Measurements from ENCODE around the gene MLEC. TPM values are rescaled to one million over a fixed set of nuclear protein-coding genes. Genes with fewer than 3 reads are reported as not detected.

Gene MLEC
- total RNA-seq (100 to 1,000 TPM in 1 of 2 donors, 10 to 100 TPM in 1; 93.2 to 104 TPM), polyA plus RNA-seq (ENCODE audit: insufficient read depth, low read depth, low replicate concordance) (130 TPM)
- long read RNA-seq, donor 1, full-length matches to known transcripts, result 74 of 94 reads
- long read RNA-seq, donor 1, partial matches to known transcripts, result 20 of 94 reads
- long read RNA-seq, donor 1, other reads (novel, unspliced or antisense), result 0 of 94 reads
- long read RNA-seq, donor 2, full-length matches to known transcripts, result 39 of 69 reads
- long read RNA-seq, donor 2, partial matches to known transcripts, result 30 of 69 reads
- long read RNA-seq, donor 2, other reads (novel, unspliced or antisense), result 0 of 69 reads

- H3K27me3 ChIP-seq, result no peaks in the 10 kb centered on the region
- H3K4me1 ChIP-seq, result peaks cover 23% of the 10 kb centered on the region
- peak; percentile 99 for DNase-seq
- WGBS, 2 donors, result 0 to 1% methylated on average over 2 to 81 of the region's 84 CpGs
- intact Hi-C loops (cut with DNase I; ENCODE audit: low total_unique reads), result no loop called here
- peak within 1 kb of the TSS; percentile 66 to 90 for H3K27ac ChIP-seq
- TF ChIP-seq POLR2A (IDR thresholded peaks at IDR 0.05) (peak; percentile 67), CTCF (IDR thresholded peaks at IDR 0.05) (peak in 2 of 3 experiments; percentile 27 to 33)
- H3K9me3 ChIP-seq, result no peaks in the 10 kb centered on the region
- H3K36me3 ChIP-seq (ENCODE audit: low read depth, missing control alignments), result no peaks in the 10 kb centered on the region
- peak within 1 kb of the TSS; percentile 67 to 96 for H3K4me3 ChIP-seq
Measured at GRCh38 chr12:120686690-120687577, at the start of gene MLEC. Gene MLEC, plus strand, starts transcription at chr12:120687149. Its CDS starts 148 bp downstream, at chr12:120687297.

- Histone ChIP-seq H3K4me3 (peak within 1 kb of the TSS; percentile 44 to 54), H3K4me1 (peaks cover 6% of the 10 kb centered on the region), H3K27ac (no peak within 1 kb of the TSS), H3K9me3 (no peaks in the 10 kb centered on the region), H3K27me3 (no peaks in the 10 kb centered on the region), H3K36me3 (ENCODE audit: low read depth, missing control alignments) (no peaks in the 10 kb centered on the region)
- TF ChIP-seq POLR2A (IDR thresholded peaks at IDR 0.05) (no peak), CTCF (IDR thresholded peaks at IDR 0.05) (peak in 1 of 3 experiments; percentile 27)
- DNase-seq, result no peak
- WGBS, 2 donors, result 9 to 19% methylated on average over 12 to 51 of the region's 56 CpGs
- intact Hi-C loops (cut with DNase I; ENCODE audit: low total_unique reads), result loop anchor here (10.0 kb wide), 1 partner anchor 335 kb away; the partner anchor contains the start of gene HNF1A
Measured at GRCh38 chr12:120639771-120640721, 46.9 kb upstream of the MLEC start, which contains the start of gene CABP1. Gene CABP1, plus strand, starts transcription at chr12:120640626. Its CDS starts 60 bp downstream, at chr12:120640686.

- Histone ChIP-seq H3K4me1 (peaks cover 6% of the 10 kb centered on the region), H3K27ac (no peak overlapping the region), H3K9me3 (no peaks in the 10 kb centered on the region), H3K4me3 (peak overlapping the region; percentile 44 to 54), H3K36me3 (ENCODE audit: low read depth, missing control alignments) (no peaks in the 10 kb centered on the region), H3K27me3 (no peaks in the 10 kb centered on the region)
- intact Hi-C loops (cut with DNase I; ENCODE audit: low total_unique reads), result loop anchor here (10.0 kb wide), 1 partner anchor 334 kb away; the partner anchor contains the start of gene HNF1A
- 1% methylated on average over 30 to 84 of the region's 115 CpGs for WGBS, 2 donors
- peak; percentile 65 for DNase-seq
- TF ChIP-seq CTCF (IDR thresholded peaks at IDR 0.05), result no peak
- TF ChIP-seq POLR2A (IDR thresholded peaks at IDR 0.05), result no peak
Measured at GRCh38 chr12:120640861-120641833, 45.8 kb upstream of the MLEC start.
